ENCODE results near the gene ZNF420.

Gene ZNF420

DNA sequence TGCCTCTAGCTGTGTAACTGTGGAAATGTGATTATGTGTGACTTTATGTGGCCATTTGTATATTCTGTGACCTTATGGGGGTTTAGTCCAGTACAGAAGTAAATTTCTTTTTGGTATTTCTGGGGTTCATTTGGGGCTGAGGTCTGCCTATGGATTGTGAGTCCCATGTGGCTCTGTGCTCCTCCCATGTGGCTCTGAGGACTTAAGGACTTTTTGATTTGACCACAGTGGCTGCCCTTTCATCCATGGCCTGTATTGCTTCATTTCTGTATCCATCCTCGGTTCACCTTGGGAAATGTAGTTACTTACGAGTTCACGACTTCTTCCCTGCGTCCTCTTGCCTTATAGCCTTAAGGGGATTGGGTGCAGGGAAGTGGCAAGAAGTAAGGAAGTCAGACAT is 1.0 kb downstream of the ZNF420 start:
- Histone ChIP-seq H3K27me3 (ENCODE audit: low read length) (no peaks in the 10 kb centered on the region), H2AFZ (ENCODE audit: low read depth, low read length, severe bottlenecking) (no peak overlapping the region), H3K9ac (ENCODE audit: low read length) (peak overlapping the region; percentile 67), H3K79me2 (ENCODE audit: insufficient read depth, low read length) (peaks cover 39% of the 10 kb centered on the region), H3K4me2 (ENCODE audit: low read depth, low read length, poor library complexity, severe bottlenecking) (peak overlapping the region; percentile 59), H3K4me3 (ENCODE audit: insufficient read depth, low read length, poor library complexity, severe bottlenecking) (peak overlapping the region; percentile 61), H3K9me3 (ENCODE audit: insufficient read depth, low read length) (peaks cover 4% of the 10 kb centered on the region; the same call in 1 of the 2 replicates), H3K27ac (ENCODE audit: low read depth, low read length) (no peak overlapping the region), H3K36me3 (ENCODE audit: low read length) (peaks cover 19% of the 10 kb centered on the region), H3K9me2 (replicated peaks; ENCODE audit: insufficient read depth, low read length) (no peaks in the 10 kb centered on the region), H4K20me1 (ENCODE audit: low read depth, low read length) (no peaks in the 10 kb centered on the region), H3F3A (ENCODE audit: insufficient read depth) (no peaks in the 10 kb centered on the region; the same call in 1 of the 2 replicates)
- no peak for TF ChIP-seq EZH2phosphoT487 (conservative IDR thresholded peaks at IDR 0.05; ENCODE audit: low read length)
- TF ChIP-seq, protein P1, sequence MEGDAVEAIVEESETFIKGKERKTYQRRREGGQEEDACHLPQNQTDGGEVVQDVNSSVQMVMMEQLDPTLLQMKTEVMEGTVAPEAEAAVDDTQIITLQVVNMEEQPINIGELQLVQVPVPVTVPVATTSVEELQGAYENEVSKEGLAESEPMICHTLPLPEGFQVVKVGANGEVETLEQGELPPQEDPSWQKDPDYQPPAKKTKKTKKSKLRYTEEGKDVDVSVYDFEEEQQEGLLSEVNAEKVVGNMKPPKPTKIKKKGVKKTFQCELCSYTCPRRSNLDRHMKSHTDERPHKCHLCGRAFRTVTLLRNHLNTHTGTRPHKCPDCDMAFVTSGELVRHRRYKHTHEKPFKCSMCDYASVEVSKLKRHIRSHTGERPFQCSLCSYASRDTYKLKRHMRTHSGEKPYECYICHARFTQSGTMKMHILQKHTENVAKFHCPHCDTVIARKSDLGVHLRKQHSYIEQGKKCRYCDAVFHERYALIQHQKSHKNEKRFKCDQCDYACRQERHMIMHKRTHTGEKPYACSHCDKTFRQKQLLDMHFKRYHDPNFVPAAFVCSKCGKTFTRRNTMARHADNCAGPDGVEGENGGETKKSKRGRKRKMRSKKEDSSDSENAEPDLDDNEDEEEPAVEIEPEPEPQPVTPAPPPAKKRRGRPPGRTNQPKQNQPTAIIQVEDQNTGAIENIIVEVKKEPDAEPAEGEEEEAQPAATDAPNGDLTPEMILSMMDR (IDR thresholded peaks at IDR 0.05; ENCODE audit: insufficient read depth, low read length, poor library complexity, severe bottlenecking) = no peak

DNA sequence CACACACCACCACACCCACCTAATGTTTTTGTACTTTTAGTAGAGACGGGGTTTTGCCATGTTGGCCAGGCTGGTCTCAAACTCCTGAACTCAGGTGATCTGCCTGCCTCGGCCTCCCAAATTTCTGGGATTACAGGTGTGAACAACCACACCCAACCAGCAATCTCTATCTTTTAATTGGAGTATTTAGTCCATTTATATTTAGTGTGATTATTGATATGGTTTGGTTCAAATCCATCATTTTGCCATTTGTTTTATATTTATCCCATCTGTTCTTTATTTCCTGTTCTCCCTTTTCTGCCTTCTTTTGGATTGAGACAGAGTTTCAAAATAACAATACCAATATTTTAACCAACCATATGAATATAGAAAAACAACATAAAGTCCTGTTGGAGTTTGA is 4.1 kb downstream of the ZNF420 start:
- H3K9me3 ChIP-seq (ENCODE audit: insufficient read depth, low read length) = peaks cover 15% of the 10 kb centered on the region; the same call in 1 of the 2 replicates
- H3K9me2 ChIP-seq (replicated peaks; ENCODE audit: insufficient read depth, low read length) = no peaks in the 10 kb centered on the region
- H2AFZ ChIP-seq (ENCODE audit: low read depth, low read length, severe bottlenecking) = no peak overlapping the region
- peaks cover 42% of the 10 kb centered on the region for H3K36me3 ChIP-seq (ENCODE audit: low read length)
- H3K4me3 ChIP-seq (ENCODE audit: insufficient read depth, low read length, poor library complexity, severe bottlenecking) = no peak overlapping the region
- H3K79me2 ChIP-seq (ENCODE audit: insufficient read depth, low read length) = peaks cover 59% of the 10 kb centered on the region
- no peak overlapping the region for H3K4me2 ChIP-seq (ENCODE audit: low read depth, low read length, poor library complexity, severe bottlenecking)
- no peaks in the 10 kb centered on the region for H4K20me1 ChIP-seq (ENCODE audit: low read depth, low read length)
- no peaks in the 10 kb centered on the region for H3F3A ChIP-seq (ENCODE audit: insufficient read depth)
- TF ChIP-seq, protein P1 (IDR thresholded peaks at IDR 0.05; ENCODE audit: insufficient read depth, low read length, poor library complexity, severe bottlenecking) = no peak
- TF ChIP-seq EZH2phosphoT487 (conservative IDR thresholded peaks at IDR 0.05; ENCODE audit: low read length) = no peak
- no peak overlapping the region for H3K9ac ChIP-seq (ENCODE audit: low read length)
- H3K27ac ChIP-seq (ENCODE audit: low read depth, low read length) = no peak overlapping the region
- H3K27me3 ChIP-seq (ENCODE audit: low read length) = no peaks in the 10 kb centered on the region

DNA sequence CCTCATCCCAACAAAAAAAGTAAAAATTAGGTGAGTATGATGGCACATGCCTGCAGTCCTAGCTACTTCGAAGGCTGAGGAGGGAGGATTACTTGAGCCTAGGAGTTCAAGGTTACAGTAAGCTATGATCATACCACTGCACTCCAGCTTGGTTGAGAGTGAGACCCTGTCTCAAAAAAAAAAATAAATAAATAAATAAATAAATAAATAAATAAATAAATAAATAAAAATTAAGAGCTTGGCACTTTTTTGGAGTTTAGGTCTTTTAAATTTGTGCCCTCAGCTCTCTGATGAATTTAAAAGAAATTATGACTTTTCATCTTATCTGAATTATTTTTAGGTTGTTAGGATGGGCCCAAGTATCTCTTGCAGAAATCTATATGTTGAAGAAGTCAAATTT is 8.9 kb downstream of the ZNF420 start:
- Histone ChIP-seq H3K36me3 (ENCODE audit: low read length) (peaks cover 59% of the 10 kb centered on the region), H2AFZ (ENCODE audit: low read depth, low read length, severe bottlenecking) (no peak overlapping the region), H4K20me1 (ENCODE audit: low read depth, low read length) (no peaks in the 10 kb centered on the region), H3K4me2 (ENCODE audit: low read depth, low read length, poor library complexity, severe bottlenecking) (no peak overlapping the region), H3K27ac (ENCODE audit: low read depth, low read length) (no peak overlapping the region), H3K79me2 (ENCODE audit: insufficient read depth, low read length) (peaks cover 30% of the 10 kb centered on the region), H3K4me3 (ENCODE audit: insufficient read depth, low read length, poor library complexity, severe bottlenecking) (no peak overlapping the region), H3K9ac (ENCODE audit: low read length) (no peak overlapping the region), H3K9me2 (replicated peaks; ENCODE audit: insufficient read depth, low read length) (no peaks in the 10 kb centered on the region), H3K27me3 (ENCODE audit: low read length) (no peaks in the 10 kb centered on the region), H3K9me3 (ENCODE audit: insufficient read depth, low read length) (peaks cover 17% of the 10 kb centered on the region; the same call in 1 of the 2 replicates), H3F3A (ENCODE audit: insufficient read depth) (no peaks in the 10 kb centered on the region)
- TF ChIP-seq, protein P1 (IDR thresholded peaks at IDR 0.05; ENCODE audit: insufficient read depth, low read length, poor library complexity, severe bottlenecking) = no peak
- no peak for TF ChIP-seq EZH2phosphoT487 (conservative IDR thresholded peaks at IDR 0.05; ENCODE audit: low read length)
